ENCODE results near the gene DNAAF8.
"Not testable (repeated sequence)": the region's sequence is repeated elsewhere in the genome, so short reads cannot be mapped to it uniquely, and the experiment has no call there.

The DNAAF8 gene

DNA sequence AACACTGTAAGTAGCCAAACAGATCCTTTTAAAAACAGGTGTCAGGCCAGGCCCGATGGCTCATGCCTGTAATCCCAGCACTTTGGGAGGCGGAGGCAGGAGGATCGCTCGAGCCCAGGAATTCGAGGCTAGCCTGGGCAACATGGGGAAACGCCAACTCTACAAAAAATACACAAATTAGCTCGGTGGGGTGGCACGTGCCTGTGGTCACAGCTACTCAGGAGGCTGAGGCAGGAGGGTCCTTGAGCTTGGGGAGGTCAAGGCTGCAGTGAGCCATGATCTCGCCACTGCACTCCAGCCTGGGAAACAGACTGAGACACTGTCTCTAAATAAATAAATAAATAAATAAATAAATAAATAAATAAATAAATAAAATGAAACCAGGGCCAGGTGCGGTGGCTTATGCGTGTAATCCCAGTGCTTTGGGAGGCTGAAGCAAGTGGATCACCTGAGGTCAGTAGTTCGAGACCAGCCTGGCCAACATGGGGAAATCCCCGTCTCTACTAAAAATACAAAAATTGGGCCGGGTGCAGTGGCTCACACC is 50.2 kb downstream of the DNAAF8 start:
- DNase-seq, result not testable (repeated sequence)

GRCh38 chr16:4785758-4786433 is 51.6 kb downstream of the DNAAF8 start:
- DNase-seq, result no peak

- DNase-seq, result no peak
These were observed 52.7 kb downstream of the DNAAF8 start for GRCh38 chr16:4787068-4787467.

DNA sequence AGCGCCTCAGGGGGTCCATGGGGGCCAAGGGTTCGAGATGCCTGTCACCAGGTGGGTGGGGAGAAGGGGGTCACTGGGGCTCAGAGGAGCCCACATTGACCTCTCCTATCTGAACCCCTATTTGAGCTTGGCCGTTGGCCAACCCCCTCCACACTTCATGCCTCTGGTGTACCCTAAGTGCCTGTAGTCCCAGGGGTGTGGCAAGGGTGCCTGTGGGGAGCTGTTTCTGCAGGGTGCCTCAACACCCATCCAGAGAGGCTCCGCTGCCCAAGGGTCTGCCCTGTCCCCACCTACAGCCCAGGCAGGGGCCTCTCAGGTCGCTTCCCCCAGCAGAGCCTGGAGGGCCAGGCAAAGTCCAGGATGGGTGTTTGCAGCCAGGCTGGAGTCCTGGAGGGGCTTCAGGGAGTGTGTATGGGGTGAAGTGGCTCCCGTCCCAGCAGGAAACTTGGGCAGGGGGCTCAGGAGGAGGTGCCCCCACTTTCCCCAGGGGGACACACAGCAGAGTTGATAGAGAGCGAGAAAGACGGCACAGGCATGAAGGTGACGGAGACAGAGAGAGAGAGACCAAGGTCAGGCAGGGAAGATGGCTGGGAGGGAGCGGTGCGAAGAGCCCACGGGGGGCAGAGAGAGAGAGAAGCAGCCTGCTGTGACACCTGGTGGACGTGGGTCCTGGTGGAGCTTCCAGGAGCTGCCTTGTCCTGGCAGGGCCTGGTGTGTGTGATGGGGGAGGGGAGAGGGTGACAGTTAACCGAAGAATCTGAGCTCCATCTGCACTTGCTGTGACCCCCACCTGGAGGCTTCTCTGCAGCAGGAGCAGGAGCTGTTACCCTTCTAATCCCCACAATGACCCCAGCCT is 53.5 kb downstream of the DNAAF8 start, which contains the start of gene SEPTIN12:
TSS of gene SEPTIN12 (minus strand) at position 719 of the 856 bp plus-strand sequence. CDS start at position 19, 700 bp downstream.
- no peak for DNase-seq

GRCh38 chr16:4788489-4788889 is 54.2 kb downstream of the DNAAF8 start:
- no peak for DNase-seq

DNA sequence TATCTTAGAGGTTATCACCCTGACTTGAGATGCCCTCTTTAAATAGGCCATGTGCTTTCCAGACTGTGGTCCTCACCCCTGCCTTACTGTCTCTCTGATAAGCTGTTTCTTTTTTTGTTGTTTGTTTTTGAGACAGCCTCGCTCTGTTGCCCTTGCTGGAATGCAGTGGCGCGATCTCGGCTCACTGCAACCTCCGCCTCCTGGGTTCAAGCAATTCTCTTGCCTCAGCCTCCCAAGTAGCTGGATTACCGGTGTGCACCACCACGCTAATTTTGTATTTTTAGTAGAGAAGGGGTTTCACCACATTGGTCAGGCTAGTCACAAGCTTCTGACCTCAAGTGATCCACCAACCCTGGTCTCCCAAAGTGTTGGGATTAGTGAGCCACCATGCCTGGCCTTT is 54.6 kb downstream of the DNAAF8 start:
- no peak for DNase-seq

GRCh38 chr16:4790261-4790660 is 55.9 kb downstream of the DNAAF8 start:
- DNase-seq, result no peak

DNA sequence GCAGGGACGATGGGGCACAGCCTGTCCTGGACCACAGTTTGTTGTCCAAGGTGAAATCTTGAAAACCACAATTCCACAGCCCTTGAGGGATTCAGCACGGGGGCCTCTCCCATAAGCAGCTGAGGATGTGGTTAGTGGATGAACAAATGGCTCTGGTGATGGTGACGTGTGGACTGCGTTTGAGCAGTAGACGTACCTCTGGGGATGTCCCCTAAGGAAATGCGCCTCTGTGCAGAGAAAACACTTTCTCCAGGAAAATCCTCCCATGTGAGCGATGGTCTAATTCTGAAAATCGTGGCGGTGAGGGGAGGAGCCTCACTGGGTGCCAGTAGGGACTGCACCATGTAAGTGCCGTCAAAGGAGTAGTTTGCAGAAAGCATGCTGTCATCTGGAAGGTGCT is 56.5 kb downstream of the DNAAF8 start:
- DNase-seq, result no peak

DNA sequence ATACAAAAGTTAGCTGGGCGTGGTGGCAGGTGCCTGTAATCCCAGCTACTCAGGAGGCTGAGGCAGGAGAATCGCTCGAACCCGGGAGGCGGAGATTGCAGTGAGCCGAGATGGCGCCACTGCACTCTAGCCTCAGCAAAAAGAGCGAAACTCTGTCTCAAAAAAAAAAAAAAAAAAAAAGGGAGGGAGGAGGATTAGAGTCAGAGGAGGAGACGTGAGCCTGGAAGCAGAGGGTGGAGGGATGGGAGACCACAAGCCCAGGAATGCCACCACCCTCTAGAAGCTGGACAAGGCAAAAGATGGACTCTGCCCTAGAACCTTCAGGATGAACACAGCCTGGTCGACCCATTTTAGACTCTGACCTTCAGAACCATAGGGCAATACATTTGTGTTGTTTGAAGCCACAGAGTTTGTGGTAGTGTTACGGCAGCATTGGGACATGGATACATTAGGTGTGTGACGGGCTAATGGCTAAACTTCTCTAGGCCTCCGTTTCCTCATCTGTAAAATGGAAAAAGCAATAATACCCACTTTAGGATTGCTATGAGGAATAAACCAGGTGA is 58.7 kb downstream of the DNAAF8 start:
- DNase-seq, result no peak

DNA sequence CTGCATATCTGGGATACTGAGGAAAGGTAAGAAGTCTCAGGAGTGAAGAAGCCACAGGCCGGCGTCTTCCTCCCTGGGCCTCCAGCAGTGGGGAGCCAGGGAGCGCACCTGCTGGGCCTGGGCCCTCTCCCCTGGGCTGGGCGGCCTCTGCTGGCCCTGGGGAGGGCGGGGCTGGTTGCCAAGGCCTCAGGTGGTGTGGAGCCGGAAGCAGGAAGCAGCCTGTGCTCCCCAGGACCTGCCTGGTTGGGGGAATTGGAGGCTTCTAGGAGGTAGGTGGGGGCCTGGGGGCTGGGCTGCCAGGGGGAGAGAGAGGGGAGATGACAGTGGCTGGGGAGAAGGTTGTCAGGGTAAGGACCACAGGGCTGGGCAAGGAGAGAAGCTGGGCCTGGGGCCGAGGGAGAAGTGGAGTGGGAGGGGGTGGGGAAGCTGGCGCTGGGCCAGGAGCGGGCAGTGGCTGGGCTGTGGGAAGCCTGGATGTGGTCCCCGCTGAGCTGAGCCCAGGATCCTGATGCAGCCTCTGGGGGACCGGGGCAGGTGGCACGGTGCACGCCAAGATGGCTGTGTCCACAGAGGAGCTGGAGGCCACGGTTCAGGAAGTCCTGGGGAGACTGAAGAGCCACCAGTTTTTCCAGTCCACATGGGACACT is 61.0 kb downstream of the DNAAF8 start, which contains the start of gene SMIM22:
TSS of gene SMIM22 (plus strand) at position 189 of the 647 bp plus-strand sequence. CDS start at position 555, 366 bp downstream.
- peak; percentile 16 to 30 for DNase-seq

DNA sequence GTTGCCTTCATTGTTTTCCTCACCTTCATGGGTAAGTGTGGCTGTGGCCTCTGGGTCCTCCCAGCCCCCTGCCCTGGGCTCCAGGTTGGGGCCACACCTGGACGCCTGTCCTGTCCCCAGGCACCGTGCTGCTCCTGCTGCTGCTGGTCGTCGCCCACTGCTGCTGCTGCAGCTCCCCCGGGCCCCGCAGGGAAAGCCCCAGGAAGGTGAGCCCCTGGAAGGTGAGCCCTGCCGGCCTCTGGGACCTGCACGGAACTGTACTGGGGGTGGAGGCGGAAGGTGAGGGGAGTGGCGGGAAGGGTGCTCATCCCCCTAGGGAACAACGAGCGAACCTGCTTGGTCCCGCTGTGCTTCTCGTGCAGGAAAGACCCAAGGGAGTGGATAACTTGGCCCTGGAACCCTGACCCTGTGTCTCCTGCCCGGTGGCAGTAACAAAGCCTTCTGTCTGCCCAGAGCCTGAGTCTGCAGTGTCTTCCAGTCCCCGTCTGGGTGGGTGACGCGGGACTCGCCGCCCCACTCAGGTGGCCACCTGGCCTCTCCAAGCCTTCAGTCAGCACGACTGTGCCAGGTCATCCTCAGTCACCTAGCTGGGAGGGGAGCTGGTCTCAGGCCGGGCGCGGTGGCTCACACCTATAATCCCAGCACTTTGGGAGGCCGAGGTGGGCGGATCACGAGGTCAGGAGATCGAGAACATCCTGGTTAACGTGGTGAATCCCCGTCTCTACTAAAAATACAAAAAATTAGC is 61.7 kb downstream of the DNAAF8 start:
- no peak for DNase-seq

GRCh38 chr16:4796982-4797804 is 62.9 kb downstream of the DNAAF8 start:
- no peak for DNase-seq

DNA sequence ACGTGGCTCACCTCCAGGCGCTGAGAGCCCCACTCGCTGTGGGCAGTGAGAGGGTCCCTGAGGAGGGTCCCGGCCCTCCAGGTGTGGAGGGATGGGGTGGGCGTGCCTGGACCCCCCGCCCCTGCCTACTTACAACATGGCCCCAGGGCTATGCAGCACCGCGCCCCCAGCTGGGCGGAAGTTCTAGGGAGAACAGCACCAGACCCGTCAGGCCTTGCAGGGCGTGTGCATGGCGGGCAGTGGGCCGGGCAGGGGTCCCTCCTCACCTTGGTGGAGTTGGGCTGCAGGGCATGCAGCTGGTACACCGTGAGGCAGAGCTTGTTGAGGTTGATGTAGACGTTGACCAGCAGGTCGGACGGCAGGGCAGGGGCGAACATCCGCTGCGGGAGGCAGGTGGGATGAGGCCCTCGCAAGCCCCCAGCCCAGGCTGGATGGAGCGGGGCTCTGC is 63.5 kb downstream of the DNAAF8 start:
- no peak for DNase-seq

- DNase-seq, result no peak
These were observed 64.1 kb downstream of the DNAAF8 start for GRCh38 chr16:4798456-4798855.

Data from NCI-H187 (cell line).